Panc1 (cell line): ENCODE results near the gene SHANK2.

ENCODE experiments used
- POLR2AphosphoS5 ChIP-seq: IDR thresholded peaks from 2 replicates; pipeline ENCODE4 v1.6.1; 2012; ENCODE audit warnings: mild to moderate bottlenecking, low read depth, low read length, moderate library complexity
- SIN3A ChIP-seq: IDR thresholded peaks from 2 replicates; pipeline ENCODE4 v1.6.1; 2012; ENCODE audit warnings: low read depth, mild to moderate bottlenecking, low read length, moderate library complexity, borderline replicate concordance; ENCODE audit not compliant: insufficient read depth
- TCF7L2 ChIP-seq: IDR thresholded peaks from 2 replicates; pipeline ENCODE4 v1.6.1; 2011; ENCODE audit warnings: mild to moderate bottlenecking, low read depth, low read length, inconsistent platforms
- TF ChIP-seq, protein P1 (sequence below): fragments of 450-650 bp; IDR thresholded peaks from 2 replicates; pipeline ENCODE4 v1.5.1; 2017; ENCODE audit warnings: mild to moderate bottlenecking
- TF ChIP-seq, protein P2 (sequence below), 2 experiments: IDR thresholded peaks; 2 replicates each; pipeline ENCODE4 v1.6.1; 2011 to 2012; ENCODE audit warnings: low read depth in 2 of 2, control low read depth in 1 of 2, low read length in 1 of 2, mild to moderate bottlenecking in 1 of 2, moderate library complexity in 1 of 2; ENCODE audit not compliant: insufficient read depth in 1 of 2

DNA sequence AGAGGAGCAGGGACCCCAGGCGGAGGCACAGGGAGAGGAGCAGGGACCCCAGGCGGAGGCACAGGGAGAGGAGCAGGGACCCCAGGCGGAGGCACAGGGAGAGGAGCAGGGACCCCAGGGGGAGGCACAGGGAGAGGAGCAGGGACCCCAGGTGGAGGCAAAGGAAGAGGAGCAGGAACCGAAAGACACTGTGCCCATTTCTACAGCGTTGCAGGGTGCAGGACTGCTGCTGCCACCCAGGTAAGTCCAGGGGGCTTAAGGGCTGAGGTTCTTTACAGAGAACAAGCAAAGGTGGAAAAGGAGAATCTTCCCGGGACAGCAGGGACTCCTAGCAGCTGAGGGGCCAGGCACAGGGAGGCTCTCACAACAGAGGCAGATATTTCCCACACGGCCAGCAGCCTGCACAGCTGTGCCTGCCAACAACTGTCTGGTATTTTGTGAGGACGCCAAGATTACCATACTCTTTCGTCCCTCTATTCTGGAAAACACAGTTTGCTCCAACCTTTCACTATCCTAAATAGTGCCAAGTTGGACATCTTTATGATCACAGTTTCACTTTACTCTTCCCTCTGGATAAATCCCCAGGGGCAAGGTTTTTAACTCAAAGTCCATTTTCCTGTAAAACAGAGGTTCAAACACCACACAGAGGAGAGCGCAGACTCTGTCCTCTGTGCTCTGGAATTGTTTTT is 39.4 kb downstream of the SHANK2 start:
- TF ChIP-seq, protein P1, sequence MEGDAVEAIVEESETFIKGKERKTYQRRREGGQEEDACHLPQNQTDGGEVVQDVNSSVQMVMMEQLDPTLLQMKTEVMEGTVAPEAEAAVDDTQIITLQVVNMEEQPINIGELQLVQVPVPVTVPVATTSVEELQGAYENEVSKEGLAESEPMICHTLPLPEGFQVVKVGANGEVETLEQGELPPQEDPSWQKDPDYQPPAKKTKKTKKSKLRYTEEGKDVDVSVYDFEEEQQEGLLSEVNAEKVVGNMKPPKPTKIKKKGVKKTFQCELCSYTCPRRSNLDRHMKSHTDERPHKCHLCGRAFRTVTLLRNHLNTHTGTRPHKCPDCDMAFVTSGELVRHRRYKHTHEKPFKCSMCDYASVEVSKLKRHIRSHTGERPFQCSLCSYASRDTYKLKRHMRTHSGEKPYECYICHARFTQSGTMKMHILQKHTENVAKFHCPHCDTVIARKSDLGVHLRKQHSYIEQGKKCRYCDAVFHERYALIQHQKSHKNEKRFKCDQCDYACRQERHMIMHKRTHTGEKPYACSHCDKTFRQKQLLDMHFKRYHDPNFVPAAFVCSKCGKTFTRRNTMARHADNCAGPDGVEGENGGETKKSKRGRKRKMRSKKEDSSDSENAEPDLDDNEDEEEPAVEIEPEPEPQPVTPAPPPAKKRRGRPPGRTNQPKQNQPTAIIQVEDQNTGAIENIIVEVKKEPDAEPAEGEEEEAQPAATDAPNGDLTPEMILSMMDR = no peak
- no peak for TF ChIP-seq POLR2AphosphoS5
- TF ChIP-seq SIN3A = no peak
- TF ChIP-seq, protein P2, sequence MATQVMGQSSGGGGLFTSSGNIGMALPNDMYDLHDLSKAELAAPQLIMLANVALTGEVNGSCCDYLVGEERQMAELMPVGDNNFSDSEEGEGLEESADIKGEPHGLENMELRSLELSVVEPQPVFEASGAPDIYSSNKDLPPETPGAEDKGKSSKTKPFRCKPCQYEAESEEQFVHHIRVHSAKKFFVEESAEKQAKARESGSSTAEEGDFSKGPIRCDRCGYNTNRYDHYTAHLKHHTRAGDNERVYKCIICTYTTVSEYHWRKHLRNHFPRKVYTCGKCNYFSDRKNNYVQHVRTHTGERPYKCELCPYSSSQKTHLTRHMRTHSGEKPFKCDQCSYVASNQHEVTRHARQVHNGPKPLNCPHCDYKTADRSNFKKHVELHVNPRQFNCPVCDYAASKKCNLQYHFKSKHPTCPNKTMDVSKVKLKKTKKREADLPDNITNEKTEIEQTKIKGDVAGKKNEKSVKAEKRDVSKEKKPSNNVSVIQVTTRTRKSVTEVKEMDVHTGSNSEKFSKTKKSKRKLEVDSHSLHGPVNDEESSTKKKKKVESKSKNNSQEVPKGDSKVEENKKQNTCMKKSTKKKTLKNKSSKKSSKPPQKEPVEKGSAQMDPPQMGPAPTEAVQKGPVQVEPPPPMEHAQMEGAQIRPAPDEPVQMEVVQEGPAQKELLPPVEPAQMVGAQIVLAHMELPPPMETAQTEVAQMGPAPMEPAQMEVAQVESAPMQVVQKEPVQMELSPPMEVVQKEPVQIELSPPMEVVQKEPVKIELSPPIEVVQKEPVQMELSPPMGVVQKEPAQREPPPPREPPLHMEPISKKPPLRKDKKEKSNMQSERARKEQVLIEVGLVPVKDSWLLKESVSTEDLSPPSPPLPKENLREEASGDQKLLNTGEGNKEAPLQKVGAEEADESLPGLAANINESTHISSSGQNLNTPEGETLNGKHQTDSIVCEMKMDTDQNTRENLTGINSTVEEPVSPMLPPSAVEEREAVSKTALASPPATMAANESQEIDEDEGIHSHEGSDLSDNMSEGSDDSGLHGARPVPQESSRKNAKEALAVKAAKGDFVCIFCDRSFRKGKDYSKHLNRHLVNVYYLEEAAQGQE (IDR thresholded peaks at IDR 0.05; ENCODE audit: insufficient read depth in 1 of 2, low read depth in 2 of 2, low read length in 1 of 2) = no peak
- no peak for TF ChIP-seq TCF7L2
